ENCODE results near the gene NELL1.

Gene NELL1

DNA sequence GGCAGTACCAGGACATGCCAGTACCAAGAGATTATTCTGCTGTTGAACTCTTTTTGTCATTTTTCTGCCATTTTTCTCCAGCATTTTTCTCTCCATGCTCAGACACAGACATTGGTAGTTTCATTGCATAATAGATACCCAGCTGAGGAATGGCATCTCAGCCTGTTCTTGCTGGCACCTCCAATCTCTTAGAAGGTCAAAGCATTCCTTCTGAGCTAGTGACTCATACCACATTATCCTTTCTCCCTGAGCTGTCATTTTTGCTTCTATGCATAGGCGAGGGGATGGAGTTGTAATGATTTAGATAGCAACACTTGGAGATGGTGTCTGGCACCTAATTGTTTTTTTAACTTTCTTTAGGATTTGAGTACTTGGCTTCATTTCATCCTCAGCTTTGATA, 321.1 kb downstream of the NELL1 start:
- DNase-seq: no peak

DNA sequence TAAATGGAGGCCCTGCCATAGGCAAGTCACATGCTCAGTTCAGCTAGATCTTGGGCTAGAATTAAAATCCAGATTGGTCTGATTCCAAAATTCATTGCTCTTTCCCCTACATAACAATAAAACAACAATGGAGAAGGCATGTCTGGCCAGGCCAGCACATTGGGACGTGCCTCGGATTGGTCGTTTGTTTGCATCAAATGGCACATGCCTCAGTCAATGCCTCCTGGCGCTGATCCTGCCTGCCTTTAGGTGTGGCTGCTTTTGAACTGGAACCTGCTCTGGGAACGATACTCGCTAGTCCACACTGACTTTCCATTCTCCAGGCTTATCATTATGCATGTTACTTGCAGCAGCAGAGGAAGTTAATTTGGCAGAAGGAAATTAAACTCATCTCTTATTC, 322.1 kb downstream of the NELL1 start:
- no peak for DNase-seq

DNA sequence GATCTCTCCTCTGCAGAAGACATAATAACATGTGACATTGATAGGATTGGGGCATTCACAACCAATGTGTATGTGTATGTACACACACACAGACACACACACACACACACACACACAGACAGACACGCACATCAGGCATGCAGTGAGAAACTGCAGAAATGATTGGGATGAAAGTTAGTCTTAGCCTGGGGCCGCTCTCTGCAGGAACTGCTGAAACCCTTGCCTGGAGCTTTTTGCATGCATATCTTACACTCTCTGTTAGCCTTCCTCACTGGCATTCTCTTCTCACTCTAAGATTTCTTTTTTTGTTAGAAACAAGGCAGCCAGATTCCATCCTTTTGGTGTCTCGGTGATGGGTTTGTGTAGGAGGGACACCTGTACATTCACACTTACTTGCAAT, 337.9 kb downstream of the NELL1 start:
- no peak for DNase-seq

DNA sequence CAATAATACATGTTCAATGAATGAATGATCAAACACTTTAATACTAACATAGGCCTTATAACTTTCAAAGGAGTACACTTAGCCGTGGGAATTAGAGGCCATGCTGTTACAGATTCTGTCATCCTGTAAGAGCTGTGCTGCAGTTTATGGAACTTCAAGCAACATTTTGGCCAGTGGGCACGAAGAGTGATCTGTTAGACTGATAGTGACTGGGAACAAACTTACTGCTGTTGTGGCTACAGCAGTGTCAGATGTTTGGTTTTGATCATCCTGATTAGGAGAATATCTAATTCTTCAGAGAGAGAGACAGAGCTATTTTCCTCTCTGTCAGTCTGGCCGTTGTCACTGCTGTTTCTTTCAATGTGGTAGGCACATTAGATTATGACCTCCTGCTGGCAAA, 348.9 kb downstream of the NELL1 start:
- DNase-seq: no peak

DNA sequence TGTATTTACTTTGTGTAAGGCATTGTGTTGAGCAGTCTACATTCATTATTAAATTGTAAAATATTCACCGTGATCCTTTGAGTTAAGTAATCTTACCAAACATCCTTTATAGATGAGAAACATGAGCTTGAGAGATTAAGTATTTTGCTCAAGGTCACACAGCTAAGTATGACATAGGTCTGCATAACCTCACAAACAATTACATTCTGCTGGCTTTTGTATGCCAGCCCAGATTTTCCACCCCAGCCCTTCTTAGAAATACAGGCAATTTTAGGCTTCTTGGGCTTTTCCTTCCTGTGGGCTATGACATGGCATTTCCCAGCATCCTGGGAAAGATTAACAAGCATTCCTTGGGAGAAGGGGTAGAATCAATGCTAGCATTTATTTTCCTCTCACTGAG, 357.3 kb downstream of the NELL1 start:
- no peak for DNase-seq

DNA sequence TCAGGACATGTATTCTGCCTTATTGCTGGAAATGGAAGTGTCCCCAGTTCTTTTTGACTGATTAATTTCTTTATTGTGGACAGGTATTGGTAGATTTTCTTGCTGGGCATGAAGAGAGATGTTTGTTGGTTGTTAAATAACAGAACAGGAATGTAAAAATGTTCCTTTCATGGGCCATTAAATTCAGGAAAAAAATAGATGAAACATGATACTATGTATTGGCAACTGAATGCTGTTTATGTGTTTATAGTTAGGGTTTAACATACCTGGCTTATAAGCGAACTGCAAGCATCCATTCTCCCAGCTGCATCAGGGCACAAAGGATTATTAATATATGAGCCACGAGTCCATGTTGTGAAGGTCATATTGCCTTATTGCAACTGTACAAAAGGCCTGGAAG, 368.5 kb downstream of the NELL1 start:
- DNase-seq: no peak

DNA sequence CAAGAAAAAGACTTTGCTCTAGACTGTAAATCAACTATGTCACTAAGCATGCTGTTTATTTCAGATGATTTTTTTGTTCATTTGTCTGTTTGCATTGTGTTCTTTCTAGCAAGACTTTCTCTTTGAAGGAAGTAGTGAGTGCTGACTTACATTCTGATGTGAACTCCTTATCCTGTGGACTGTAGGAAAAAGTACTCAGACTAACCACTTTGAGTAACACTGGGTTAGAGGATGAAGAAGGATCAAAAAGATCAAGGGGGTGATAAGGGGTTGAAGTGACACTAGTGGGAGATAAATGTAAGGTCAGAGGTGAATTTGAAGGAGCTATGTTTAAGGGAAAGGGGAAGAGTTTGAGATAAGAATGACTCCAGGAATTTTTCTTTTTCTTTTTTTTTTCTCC, 369.4 kb downstream of the NELL1 start:
- DNase-seq: no peak

DNA sequence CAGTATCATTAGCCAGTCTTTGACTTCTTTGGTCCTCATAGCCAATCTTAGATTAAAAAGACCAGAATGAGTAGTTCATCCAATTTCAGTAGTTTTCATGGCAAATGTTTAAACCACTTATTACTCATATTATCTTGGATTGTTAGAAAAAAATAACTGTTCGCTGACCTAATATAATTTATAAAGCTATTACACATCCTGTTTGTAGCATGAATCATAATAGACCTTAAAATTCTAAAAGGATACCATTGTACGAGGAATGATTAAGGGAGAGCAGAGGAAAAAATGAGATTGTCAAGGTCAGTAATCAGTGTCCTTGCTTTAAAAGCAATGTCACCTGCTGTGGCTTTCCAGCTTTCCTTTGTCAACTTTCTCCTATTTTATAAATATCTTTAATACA, 371.2 kb downstream of the NELL1 start:
- DNase-seq: no peak

DNA sequence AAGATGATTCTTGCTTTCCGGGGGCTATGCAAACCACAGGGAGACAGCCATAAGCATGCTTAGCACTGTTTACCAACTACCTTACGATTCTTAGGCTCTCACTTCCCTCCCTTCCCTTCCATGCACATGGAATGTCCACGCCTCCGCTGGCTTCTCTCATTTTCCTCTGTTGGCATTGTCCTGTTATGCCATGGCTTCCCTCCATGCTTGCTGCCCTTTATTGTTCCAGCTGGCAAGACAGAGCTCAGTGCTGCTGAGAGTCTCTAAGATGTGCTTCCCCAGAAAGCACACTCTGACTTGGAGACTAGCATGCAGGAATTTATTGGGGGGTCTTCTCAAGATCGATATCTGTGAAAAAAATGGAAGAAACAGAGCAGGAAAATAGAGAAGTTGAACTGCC, 379.2 kb downstream of the NELL1 start:
- DNase-seq: no peak

DNA sequence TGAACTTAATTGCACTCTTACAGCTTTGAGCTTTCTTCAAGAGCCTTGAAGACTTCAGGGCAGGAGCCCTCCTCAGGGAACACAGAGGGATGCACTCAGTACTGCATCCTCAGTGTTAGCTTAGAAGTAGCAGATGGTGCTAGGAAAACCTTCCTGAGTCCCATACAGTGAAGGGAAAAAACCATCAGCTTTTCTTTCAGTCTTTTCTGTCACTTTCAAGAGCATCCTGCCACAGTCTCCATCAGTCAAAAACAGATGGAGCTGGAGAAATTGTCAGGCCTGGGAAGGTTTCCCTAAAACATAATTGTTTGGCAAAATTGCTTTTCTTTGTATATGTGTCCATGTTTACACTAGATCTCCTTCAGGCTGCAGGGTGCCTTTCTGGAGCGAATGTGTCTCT, 384.1 kb downstream of the NELL1 start:
- DNase-seq: peak; percentile 32 to 80

DNA sequence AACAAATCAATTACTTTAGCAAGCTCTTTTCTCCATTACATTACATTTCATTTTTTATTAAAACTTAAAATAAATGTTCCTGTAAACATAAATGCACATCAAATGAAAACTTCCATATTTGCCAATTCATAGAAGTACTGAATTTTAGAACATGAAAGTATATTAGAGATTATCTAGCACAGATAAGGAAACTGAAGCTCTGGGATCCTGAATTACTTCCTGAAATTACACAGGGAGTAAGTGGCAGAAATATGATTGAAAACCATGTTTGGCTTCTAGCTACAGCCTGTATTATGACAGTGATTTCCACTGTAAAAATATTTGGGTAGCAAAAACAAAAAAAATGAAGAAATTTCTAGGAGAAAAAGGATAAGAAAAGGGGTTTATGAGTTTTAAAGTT, 387.3 kb downstream of the NELL1 start:
- DNase-seq: no peak

DNA sequence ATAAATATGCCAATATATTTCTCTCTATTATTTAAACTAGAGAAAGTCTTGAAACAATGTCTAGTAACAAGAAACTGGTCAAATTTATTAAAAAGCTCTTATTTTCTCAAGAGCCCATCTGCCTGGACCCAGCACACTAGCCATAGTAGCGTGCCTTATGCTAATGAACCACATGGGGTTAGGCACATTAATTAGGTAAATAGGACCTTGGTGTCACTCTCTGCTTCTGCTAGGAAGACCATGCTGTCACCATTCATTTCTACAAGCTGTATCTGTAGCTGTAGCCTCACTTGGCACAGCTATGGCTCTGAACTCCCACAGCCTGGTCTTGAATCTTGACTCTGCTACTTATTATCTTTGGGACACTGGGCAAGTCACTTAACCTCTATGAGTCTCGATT, 390.5 kb downstream of the NELL1 start:
- peak; percentile 3 to 52 for DNase-seq

DNA sequence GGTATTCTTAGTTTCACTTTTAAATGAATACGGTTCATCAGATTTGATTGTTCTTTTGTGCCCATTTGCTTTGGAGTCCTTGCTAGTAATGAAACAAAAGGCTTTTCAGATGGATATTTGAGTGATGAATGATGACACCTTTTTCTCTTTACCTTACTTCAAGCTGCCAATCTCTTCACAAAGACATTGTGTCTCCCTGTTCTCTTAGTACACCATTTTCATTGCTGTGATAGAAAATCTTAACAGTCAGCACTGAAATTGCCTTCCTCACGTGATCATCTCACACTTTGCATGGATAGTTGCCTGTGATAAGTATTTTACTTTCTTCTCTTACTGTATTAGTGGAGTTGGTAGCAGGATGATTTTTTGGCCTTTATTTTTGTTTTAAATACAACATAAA, 396.6 kb downstream of the NELL1 start:
- DNase-seq: no peak

DNA sequence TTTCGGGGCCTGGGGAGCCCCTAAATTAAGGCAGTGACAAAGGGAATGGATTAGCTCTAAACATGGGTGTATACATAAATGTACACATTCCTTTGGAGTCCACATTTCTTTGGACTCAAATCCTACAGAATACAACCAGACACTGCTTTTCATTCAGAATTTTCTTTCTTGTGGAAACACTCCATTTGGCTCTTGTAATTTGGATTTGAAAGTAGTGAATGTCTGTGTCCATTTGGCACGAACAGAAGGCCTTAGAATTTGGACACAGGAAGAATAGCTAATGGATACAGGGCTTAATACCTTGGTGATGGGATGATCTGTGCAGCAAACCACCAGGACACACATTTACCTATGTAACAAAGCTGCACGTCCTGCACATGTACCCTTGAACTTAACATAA, 399.5 kb downstream of the NELL1 start:
- DNase-seq: no peak

DNA sequence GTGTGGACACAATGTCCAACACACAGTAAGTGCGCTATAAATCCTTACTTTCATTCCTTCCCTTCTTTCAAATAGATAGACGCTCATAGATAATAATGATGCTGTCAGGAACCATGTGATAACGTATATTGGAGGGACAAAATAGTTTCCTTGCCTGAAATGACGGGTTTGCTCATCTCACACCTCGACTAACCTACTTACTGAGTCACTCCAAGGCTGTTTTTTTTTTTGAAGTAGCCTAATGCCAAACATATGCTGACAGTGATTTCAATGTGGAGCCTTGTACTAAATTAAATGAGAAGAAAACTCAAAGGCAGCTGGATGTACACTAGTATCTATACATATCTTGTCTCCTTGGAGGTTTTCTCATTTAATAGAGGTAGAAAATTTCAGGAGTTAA, 400.5 kb downstream of the NELL1 start:
- DNase-seq: no peak

DNA sequence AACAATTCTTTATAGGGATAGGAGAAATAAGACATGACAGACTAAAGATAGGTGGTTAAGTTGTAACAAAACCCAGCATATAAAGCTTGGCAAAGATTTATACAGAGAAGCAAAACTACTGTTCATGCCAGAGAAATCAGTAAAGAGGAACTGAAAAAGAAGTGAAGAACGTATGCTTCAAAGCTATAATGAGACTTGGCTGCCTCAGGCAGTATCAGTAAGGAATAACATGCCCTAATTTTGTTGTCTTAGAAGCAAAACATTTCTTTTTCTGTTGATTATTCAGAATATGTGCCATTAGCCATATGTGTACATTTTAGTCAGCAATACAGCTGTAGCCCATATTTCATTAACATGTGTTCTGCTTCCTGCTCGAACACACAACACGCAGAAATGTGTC, 403.2 kb downstream of the NELL1 start:
- no peak for DNase-seq

DNA sequence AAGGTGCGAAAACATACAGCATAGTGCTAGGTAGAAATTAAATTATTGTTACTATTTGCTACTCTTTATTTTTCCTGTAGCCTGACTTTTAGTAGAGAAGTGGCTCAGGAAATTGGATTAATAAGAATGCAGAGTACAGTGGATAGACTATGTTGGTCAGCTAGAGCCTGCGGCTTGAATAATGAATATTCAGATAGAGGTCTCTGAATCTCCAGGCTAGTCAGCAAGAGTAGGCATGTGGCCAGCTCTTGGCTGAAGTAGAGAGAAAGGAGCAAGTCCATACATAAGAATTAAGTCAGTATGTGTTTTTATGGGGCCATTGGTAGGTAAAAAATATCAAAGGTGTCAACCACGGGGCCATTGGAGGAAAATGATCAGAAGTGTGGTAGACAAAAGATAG, 413.5 kb downstream of the NELL1 start:
- no peak for DNase-seq

DNA sequence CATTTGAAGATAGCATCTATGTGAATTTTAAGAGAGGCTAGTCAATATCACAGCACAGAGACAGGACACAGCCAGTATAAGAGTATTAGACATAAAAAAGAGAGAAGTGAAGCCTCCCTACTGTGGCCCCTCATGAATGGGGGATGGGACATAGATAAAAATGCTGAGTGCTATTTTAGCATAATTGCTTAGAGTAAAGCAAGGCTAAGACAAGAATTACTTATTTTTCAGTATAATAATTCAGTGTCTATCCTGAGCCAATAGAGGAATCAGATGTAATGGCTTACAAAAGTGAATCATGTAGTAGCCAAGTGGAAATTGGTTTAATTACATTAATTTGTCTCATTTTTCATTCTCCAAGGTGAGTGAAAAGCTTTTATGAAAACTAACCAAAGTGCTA, 419.5 kb downstream of the NELL1 start:
- DNase-seq: no peak

DNA sequence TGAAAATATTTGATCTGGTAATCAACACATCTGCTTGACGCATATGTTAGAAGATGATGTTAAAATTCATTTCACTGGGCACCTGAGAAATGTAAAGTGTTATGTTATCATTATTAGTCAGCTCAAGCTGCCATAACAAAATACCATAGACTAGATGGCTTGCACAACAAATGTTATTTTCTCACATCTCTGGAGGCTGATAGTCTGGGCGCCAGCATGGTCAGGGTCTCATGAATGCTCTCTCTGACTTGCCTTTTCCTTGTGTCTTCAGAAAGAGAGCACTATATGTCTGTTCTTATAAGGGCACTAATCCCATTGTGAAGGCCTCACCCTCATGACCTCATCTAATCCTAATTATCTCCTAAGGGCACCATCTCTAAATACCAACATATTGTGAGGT, 435.3 kb downstream of the NELL1 start:
- DNase-seq: no peak

DNA sequence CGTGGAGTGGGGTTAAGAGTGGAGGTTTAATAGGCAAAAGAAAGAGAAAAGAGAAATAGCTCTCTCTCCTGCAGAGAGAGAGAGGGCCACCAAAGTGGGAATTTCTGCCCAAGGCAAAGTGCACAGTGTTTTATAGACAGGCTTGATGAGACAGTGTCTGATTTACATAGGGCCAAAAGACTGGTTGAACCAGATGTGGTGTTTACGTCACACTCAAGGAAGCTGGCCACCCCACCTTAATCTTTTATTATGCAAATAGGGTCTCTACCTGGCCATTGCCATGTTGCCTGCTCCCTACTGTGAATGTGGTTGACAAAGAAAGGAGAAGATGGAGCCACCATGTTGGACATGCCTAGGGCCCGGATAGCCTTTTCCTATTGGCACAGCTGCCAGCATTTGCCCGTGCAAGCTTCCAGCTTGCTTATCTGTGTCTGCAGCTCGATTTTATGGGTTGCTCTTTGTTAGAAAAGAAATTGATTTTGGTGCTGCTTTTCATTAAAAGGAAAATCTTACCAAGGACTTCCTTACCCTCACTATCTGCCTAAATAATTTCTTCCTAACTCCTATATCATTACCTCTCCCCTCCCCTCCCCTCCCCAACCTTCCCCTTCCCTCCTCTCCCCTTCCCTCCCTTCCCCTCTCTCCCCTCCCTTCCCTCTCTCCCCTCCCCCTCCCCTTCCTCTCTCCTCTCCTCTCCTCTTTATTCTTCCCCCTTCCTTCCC, 436.0 kb downstream of the NELL1 start:
- DNase-seq: no peak

DNA sequence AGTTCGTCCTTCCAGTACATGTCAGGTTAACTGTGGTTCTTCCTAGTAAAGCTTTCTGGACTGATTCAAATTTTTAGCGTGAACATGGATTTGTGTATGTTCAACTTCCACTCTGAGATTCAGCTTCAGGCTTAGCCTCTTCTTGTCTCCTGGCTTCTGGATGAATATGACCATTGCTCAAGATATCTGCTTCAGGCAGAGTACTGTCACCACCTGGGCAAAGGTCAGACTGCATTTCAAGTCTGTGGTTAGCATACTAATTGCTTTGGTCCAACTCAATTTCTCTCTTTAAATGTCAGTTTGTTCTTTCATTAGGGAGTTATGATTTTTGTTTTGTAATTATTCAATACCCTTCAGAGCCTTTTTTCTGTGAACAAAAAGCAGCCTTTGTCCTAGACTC, 440.0 kb downstream of the NELL1 start:
- no peak for DNase-seq

DNA sequence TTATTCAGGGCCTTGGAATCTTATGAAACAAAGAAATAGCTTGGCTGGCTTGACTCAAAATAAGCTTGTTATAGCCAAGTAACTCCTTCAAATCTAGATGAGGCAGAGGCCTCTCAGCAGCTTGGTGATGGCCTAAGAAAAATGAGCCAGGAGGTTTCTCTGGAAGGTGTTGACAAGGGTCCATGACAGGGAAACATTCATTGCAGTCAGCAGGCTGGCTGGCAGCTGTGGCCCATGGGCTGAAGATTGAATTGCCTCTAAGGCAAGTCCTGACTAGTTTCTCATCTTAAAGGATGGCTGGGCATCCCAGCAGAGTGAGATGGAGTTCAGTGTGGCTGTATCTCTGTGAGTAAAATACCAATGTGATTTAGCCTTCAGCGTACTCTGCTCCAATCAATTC, 441.0 kb downstream of the NELL1 start:
- DNase-seq: peak in 1 of 2 experiments; percentile 8

DNA sequence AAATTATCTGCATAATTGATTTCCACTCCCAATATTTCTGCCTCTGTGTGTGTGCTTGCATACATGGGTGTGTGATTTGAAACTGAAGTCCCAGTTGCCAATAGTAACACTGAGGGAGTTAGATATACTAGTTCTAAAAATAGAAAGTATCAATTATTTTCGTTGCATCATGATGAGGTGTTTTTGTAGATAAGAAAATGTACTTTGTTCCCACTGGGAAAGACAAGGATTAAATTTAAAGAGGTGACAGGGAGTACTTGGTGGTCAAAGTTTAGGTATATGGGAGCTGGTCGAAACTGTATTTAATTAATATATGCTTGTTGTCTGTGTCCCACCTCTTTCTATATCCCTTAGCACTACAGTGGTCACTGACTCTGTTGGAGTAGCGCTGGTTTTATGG, 444.5 kb downstream of the NELL1 start:
- no peak for DNase-seq

DNA sequence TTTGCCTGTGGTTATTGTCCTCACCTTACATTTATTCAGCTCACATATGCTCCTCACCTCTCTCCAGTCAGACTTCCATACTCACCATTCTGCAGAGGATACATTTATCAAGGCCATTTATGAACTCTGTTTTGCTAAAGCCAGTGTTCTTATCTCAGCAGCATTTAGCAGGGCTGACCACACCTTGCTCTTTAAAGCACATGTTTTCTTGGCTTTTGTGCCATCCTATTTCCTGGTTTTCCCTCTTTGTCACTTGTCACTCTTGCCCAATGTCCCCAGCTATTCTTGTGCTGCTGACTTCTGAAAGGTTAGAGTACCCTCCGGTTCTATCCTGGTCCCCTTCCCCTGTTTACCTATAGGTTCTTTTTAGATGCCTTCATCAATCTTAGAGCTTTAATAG, 446.6 kb downstream of the NELL1 start:
- no peak for DNase-seq

DNA sequence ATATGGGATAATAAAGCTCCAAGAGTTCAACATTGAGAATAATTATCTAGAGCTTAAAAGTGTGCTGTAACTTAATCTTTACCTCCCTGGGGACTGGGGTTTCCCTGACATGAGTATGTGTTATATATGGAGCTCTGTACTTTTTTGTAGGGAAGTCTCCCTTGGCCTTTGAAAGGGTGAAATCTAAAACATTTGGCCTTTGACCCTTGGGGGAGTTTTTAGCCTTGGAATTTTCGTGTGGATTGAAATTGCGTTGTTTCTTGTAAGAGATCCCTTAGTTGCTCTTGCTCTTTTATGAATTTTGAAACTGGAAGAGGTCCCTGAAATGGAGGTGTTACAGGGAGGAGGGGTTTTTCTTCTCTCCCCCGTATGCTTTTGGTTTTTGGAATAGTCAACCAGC, 450.0 kb downstream of the NELL1 start:
- peak; percentile 3 to 31 for DNase-seq

DNA sequence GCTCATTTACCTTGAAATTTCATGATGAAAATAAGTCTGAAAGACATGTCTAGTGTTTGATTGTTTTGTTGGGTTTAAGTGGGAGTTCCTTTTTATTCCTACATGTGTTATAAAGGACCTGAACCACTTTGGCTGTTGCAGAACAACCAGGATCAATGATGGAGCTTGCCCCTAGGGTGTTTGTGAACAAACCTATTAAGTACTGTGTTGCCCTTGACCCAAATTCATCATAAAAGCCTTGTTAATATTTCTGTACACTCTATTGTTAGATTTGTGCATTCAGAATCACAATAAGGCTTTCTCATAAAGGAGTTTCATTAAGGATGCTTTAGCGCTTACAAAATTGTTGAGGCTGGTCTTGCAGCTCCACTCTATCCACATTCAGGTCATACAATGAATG, 452.6 kb downstream of the NELL1 start:
- DNase-seq: no peak

Data from NCI-H524 (cell line).